SK-N-SH (cell line): ENCODE results near the gene ILK.

Experiments used
- EZH2phosphoT487 ChIP-seq: fragments of 200-600 bp; sonication (generic); IDR thresholded peaks from 2 replicates; pipeline ENCODE4 v1.6.1; 2017; ENCODE audit warnings: low read depth, mixed run types, mild to moderate bottlenecking, antibody characterized with exemption, moderate library complexity, borderline replicate concordance
- NFIC ChIP-seq: IDR thresholded peaks from 2 replicates; pipeline ENCODE4 v1.4.0; 2012; ENCODE audit warnings: borderline replicate concordance
- POLR2AphosphoS5 ChIP-seq: IDR thresholded peaks from 2 replicates; pipeline ENCODE4 v1.6.1; 2012; ENCODE audit warnings: low read depth, low read length
- RAD21 ChIP-seq: IDR thresholded peaks from 2 replicates; pipeline ENCODE4 v1.6.1; 2012; ENCODE audit warnings: mild to moderate bottlenecking, low read length
- RXRA ChIP-seq: IDR thresholded peaks from 2 replicates; pipeline ENCODE4 v1.4.0; 2012; ENCODE audit warnings: low read depth, mild to moderate bottlenecking, borderline replicate concordance
- TF ChIP-seq, protein P1 (sequence below): IDR thresholded peaks from 2 replicates; pipeline ENCODE4 v1.6.1; 2012; ENCODE audit warnings: mild to moderate bottlenecking, low read depth, low read length, moderate library complexity
- TF ChIP-seq, protein P2 (sequence below): fragments of 200-600 bp; sonication (generic); IDR thresholded peaks from 2 replicates; pipeline ENCODE4 v1.6.1; 2017; ENCODE audit warnings: antibody characterized with exemption, mild to moderate bottlenecking, moderate library complexity
- TF ChIP-seq, protein P3 (sequence below): IDR thresholded peaks from 2 replicates; pipeline ENCODE4 v1.4.0; 2012; ENCODE audit warnings: low read depth, borderline replicate concordance

DNA sequence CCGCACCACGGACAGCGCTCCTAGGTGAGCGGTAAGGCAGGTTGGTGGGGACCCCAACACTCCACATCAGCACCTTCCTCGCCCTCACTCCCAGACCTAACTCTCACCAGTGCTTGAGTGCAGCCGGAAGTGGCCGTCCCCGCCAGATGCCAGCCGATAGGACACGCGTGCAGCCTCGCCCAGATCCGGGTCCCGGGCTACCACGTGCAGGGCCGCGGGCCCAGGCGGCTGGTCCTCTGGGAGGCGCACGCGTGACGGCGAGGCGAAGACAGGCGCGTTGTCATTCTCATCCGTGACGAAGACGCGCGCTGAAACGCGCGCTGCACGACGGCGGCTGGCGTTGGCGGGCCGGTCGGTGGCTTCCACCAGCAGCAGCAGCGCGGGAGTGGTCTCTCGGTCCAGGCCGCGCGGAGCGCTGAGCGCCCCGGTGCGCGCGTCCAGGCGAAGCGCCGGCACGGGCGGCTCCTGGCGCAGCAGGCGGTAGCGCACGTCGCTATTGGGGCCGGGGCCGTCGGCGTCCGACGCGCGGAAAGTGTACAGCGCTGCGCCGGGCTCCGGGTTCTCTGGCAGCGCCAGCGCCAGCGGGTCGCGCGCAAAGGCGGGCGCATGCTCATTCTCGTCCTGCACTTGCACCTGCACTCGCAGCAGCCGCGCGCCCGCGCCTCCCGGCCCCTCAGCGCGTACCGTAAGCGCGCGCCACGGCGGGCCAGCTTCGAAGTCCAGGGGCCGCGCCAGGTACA, 26.5 kb downstream of the ILK start:
- TF ChIP-seq, protein P1, sequence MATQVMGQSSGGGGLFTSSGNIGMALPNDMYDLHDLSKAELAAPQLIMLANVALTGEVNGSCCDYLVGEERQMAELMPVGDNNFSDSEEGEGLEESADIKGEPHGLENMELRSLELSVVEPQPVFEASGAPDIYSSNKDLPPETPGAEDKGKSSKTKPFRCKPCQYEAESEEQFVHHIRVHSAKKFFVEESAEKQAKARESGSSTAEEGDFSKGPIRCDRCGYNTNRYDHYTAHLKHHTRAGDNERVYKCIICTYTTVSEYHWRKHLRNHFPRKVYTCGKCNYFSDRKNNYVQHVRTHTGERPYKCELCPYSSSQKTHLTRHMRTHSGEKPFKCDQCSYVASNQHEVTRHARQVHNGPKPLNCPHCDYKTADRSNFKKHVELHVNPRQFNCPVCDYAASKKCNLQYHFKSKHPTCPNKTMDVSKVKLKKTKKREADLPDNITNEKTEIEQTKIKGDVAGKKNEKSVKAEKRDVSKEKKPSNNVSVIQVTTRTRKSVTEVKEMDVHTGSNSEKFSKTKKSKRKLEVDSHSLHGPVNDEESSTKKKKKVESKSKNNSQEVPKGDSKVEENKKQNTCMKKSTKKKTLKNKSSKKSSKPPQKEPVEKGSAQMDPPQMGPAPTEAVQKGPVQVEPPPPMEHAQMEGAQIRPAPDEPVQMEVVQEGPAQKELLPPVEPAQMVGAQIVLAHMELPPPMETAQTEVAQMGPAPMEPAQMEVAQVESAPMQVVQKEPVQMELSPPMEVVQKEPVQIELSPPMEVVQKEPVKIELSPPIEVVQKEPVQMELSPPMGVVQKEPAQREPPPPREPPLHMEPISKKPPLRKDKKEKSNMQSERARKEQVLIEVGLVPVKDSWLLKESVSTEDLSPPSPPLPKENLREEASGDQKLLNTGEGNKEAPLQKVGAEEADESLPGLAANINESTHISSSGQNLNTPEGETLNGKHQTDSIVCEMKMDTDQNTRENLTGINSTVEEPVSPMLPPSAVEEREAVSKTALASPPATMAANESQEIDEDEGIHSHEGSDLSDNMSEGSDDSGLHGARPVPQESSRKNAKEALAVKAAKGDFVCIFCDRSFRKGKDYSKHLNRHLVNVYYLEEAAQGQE, result no peak
- TF ChIP-seq POLR2AphosphoS5 (no peak), RXRA (no peak), RAD21 (no peak), EZH2phosphoT487 (no peak), NFIC (no peak)
- TF ChIP-seq, protein P2, sequence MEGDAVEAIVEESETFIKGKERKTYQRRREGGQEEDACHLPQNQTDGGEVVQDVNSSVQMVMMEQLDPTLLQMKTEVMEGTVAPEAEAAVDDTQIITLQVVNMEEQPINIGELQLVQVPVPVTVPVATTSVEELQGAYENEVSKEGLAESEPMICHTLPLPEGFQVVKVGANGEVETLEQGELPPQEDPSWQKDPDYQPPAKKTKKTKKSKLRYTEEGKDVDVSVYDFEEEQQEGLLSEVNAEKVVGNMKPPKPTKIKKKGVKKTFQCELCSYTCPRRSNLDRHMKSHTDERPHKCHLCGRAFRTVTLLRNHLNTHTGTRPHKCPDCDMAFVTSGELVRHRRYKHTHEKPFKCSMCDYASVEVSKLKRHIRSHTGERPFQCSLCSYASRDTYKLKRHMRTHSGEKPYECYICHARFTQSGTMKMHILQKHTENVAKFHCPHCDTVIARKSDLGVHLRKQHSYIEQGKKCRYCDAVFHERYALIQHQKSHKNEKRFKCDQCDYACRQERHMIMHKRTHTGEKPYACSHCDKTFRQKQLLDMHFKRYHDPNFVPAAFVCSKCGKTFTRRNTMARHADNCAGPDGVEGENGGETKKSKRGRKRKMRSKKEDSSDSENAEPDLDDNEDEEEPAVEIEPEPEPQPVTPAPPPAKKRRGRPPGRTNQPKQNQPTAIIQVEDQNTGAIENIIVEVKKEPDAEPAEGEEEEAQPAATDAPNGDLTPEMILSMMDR, result no peak
- TF ChIP-seq, protein P3, sequence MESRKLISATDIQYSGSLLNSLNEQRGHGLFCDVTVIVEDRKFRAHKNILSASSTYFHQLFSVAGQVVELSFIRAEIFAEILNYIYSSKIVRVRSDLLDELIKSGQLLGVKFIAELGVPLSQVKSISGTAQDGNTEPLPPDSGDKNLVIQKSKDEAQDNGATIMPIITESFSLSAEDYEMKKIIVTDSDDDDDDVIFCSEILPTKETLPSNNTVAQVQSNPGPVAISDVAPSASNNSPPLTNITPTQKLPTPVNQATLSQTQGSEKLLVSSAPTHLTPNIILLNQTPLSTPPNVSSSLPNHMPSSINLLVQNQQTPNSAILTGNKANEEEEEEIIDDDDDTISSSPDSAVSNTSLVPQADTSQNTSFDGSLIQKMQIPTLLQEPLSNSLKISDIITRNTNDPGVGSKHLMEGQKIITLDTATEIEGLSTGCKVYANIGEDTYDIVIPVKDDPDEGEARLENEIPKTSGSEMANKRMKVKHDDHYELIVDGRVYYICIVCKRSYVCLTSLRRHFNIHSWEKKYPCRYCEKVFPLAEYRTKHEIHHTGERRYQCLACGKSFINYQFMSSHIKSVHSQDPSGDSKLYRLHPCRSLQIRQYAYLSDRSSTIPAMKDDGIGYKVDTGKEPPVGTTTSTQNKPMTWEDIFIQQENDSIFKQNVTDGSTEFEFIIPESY, result no peak
